HG02870 (cell line): Measurements from ENCODE around the gene ADH7.
"Not testable (repeated sequence)": the region's sequence is repeated elsewhere in the genome, so short reads cannot be mapped to it uniquely, and the experiment has no call there.

Experiments
- ATAC-seq: cut with Tn5 transposase; IDR thresholded peaks from one replicate; pipeline ENCODE4 v1.9.1; 2021; ENCODE audit warnings: mild to moderate bottlenecking, moderate library complexity; ENCODE audit not compliant: unreplicated experiment

ADH7 gene

GRCh38 chr4:99381588-99382175 lies 53.5 kb downstream of the ADH7 start:
- no peak for ATAC-seq

GRCh38 chr4:99379571-99379970 lies 55.6 kb downstream of the ADH7 start:
- no peak for ATAC-seq

GRCh38 chr4:99378876-99379275 lies 56.3 kb downstream of the ADH7 start:
- no peak for ATAC-seq

- ATAC-seq, result not testable (repeated sequence)
These were observed 57.8 kb downstream of the ADH7 start for GRCh38 chr4:99377341-99377740.

GRCh38 chr4:99372464-99372863 lies 62.7 kb downstream of the ADH7 start:
- ATAC-seq, result not testable (repeated sequence)

- not testable (repeated sequence) for ATAC-seq
These were observed 67.3 kb downstream of the ADH7 start for GRCh38 chr4:99367817-99368216.

GRCh38 chr4:99366491-99366890 lies 68.7 kb downstream of the ADH7 start:
- ATAC-seq, result no peak

- ATAC-seq, result no peak
These were observed 72.4 kb downstream of the ADH7 start for GRCh38 chr4:99362768-99363167.
